Right lung (tissue), 5 donors: ENCODE data around the gene SLC5A2. TPM values are rescaled to one million over a fixed set of nuclear protein-coding genes. Genes with fewer than 3 reads are reported as not detected.
"Not testable (repeated sequence)": the region's sequence is repeated elsewhere in the genome, so short reads cannot be mapped to it uniquely, and the experiment has no call there.

Experiments
- DNase-seq, 2 donors: peaks; one replicate each; pipeline ENCODE4 v3.0.0-alpha.2; 2013
- polyA plus RNA-seq, 5 donors: library from polyadenylated mRNA; unstranded; fragments of 120-200 nt; gene quantifications; one replicate each; pipeline versions ENCODE4 v1.2.1 to v1.2.3, GENCODE V29; 2013; ENCODE audit warnings: inconsistent platforms in 1 of 5, low replicate concordance in 1 of 5; ENCODE audit not compliant: insufficient read length in 5 of 5, insufficient read depth in 1 of 5

Gene SLC5A2
- polyA plus RNA-seq, 5 donors = 8.6 to 18.9 (median 14.9) TPM

DNA sequence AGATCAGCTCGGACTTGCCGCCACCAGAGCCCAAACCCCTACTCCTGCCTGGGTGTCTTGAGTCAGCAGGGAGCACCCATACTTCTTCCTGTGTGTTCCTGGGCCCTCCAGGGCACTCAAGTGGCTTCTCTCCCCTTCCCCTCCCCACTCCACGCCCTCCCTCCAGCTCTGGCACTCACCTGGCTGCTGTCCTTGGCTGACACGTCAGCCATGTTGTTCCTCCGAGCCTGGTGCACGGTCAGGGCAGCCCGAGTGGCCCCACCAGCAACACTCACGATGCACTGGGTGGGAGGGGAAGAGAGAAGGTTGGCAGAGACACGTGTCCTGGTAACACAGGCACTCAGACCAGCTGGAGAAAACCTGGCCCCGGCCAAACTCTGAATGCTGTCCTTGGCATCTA, 13.7 kb downstream of the SLC5A2 start:
- DNase-seq = no peak

DNA sequence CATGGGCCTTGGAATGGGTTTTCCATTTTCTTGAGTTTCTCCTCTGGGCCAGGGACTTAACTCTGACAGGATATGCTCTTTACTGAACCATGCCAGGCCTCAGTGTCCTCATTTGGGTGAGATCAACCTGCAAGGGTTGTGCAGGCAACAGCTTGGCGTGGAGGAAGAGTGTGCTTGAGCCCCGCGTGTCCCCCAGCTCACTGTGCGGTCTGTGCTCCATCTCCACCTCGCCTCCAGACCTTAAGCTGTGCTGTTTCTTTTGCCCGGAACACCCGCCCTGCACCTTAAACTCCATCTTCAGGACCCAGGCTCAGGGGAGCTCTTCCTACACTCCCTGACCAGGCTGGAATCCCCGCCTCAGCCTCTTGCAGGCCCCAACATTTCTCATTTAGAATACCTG, 15.6 kb downstream of the SLC5A2 start:
- no peak for DNase-seq

DNA sequence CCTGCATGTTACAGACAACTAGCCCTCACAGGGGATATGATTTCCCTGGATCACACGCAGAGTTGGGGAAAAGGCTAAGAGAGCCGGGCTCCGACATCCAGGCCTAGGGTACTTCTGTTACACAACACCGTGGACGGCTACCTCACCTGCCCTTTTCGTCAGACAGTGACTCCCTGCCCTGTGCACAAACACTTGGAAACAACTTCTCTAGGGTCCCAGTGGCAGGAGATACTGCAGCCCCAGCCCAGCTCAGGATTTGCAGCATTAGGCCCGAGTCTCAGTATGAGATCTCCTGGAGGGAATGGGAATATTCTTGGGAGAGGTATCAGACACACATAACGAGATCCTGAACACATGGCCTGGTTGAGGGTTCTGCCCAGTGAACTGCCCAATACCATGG, 17.0 kb downstream of the SLC5A2 start:
- no peak for DNase-seq

DNA sequence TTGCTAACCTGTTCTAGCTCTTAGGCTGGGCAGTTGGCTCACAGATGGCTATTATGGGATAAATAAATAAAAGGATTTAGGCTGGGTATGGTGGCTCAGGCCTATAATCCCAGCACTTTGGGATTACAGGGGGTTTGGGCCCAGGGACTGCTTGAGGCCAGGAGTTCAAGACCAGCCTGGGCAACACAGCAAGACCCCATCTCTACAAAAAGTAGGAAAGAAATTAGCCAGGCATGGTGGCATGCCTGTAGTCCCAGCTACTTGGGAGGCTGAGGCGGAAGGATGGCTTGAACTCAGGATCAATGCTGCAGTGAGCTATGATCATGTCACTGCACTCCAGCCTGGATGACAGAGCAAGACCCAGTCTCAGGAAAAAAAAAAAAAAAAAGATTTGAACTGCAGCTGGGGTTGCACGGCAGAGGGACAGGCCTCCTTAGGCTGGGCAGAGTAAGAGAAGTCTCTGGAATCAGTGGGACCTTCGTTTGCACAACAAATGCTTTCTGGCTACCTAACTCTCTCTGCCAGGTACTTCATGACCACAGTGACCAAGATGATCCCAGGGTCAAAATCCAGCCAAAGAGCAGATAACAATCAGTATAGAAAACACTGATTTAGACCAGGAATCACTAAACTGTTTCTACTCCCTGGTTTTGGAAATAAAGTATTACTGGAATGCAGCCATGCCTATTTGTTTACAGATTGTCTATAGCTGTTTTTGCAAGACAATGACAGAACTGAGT, 18.5 kb downstream of the SLC5A2 start:
- DNase-seq = no peak

DNA sequence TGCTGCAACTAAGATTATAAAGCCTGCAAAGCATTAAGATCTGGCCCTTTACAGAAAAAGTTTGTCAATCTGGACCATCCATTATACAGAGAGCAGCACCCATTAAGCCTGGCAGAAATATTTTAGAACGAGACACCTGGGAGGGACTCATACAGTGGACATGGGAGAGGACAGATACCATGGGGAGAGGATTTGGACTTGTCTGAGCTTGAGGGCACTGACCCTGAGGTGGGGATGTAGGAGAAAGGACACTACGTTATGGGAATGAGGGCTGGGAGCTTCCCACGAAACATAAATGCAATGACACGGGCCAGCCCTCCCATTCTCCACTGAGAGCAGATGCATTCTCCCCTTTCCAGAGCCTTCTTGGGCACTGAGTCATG, 19.0 kb downstream of the SLC5A2 start:
- no peak for DNase-seq

DNA sequence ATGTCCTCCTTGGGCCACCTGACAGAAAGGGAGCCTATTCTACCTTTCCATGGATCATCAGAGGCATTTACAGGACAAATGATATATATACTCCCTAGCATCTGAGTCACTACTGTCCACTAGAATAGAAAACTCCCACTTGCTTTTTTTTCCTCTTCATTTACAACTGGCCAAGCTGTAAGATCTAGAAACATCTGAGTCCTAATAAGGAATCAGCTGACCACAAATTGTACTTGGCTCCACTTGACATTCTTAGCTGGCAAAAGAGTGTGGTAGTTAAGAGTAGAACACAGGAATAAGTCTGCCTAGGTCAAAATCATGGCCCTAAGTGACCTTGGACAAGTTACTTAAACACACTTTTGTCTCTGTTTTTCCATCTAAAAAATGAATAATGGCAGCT, 20.1 kb downstream of the SLC5A2 start:
- DNase-seq = no peak

DNA sequence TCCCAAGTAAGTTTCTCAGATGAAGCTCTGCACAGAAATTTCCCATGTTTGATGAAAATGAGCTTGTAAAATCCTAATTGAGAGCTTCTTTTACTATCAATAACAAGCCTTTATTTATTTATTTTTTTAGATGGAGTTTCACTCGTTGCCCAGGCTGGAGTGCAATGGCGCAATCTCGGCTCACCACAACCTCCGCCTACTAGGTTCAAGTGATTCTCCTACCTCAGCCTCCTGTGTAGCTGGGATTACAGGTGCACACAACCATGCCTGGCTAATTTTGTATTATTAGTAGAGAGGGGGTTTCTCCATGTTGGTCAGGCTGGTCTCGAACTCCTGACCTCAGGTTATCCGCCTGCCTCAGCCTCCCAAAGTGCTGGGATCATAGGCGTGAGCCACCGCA, 20.6 kb downstream of the SLC5A2 start:
- DNase-seq = not testable (repeated sequence)

DNA sequence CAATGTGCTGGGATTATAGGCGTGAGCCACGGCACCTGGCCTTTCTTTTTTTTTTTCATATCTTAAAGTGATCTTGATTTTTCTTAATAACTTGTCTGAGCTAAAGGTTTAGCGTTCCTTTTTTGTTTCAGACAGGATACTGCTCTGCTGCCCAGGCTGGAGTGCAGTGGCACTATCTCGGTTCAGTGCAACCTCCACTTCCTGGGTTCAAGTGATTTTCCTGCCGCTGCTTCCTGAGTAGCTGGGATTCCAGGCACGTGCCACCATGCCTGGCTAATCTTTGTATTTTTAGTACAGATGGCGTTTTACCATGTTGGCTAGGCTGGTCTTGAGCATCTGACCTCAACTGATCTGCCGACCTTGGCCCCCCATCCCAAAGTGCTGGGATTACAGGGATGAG, 21.2 kb downstream of the SLC5A2 start:
- no peak for DNase-seq

DNA sequence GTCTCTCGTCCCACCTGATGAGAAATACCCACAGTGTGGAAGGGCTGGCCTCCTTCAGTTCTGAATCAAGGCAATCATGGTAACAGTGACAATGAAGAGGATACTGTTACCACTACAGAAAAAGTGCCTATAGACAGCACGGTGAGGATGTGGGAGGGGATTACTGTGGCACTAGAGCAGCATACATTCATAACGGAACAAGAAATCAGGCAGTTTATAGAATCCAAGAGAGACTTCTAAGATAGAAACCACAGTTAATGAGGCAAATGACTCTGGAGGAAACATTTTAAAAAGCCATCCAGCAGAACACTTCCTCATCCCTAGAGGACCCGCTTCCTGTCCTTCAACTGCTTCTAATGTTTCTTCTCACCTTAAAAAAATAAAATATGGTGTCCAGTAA, 22.6 kb downstream of the SLC5A2 start:
- DNase-seq = no peak

DNA sequence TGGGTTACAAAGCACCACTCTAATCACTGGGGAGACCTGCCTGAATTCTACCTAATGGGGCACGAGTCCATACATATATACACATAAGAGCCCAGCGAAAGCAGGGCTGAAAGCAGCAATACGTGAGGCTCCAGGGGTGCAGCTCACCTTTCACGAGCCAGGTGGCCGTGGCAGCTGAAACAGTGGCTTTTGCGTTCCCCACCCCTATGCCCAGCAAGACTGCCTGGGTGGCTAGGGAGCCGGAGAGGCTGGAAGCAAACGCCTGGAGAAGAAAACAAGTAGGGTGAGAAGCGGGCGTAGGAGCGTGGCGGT, 24.6 kb downstream of the SLC5A2 start:
- DNase-seq = no peak

DNA sequence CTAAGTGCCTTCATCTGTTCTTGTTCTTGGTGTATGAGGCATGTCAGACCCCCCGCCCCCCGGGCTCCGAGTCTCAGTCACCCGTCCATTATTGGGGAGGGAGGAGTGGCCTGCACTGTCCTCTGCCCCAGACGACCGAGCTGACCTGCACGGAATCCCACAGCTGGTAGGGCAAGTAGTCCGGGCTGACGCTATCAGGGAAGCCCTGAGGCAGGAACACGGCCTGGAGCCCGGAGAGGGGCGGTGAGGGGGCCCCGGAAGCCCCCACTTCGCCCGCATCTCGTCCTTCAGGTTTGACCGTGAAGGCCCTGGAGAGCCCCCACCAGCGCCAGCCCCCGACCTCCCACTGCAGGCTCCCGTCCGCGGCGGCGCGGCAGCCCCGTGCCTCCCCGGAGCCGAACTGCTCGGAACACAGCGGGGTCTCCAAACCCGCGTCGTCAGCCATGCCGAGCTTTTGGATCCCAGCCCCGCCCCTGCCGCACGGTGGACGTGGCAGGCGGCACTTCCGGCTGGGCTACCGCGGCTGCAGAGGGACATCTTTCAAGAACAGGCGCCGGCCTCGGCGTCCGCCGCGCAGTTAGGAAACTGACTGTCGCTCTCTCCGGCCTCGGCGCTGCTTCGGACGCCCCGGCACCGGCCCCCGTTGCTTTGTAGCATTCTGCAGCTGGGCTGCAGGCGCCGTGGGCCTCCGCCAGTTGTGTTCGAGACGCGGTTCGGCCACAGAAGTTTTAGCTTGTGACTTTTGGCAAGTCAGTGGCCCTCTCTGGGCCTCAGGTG, 25.2 kb downstream of the SLC5A2 start, which contains the start of gene RUSF1:
RUSF1 (minus strand) TSS at position 463 of the 777 bp plus-strand sequence; CDS start at position 445, 18 bp downstream.
- DNase-seq = peak; percentile 90 to 91

DNA sequence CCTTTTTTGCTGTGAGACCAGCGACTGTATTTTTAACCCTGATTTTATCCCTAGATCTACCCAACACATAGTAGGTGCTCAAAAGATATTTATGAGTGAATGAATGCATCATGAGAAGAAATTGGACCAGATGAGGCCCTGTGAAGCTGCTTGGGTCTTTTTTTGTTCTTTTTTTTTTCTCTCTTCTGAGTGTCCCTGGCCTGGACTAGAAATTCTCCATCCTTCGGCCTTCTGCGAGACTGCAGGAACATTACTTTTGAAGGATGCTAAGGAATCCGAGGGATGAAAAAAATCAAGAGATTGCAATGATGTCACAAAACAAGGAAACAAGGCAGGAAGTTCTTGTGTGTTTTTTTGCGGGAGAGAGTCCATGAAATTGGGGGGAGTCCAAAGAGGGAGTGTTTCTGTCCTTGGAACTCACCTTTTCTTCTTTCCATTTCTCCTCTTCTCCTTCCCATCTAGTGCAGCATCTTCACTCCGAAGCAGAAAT, 25.8 kb downstream of the SLC5A2 start:
- no peak for DNase-seq

DNA sequence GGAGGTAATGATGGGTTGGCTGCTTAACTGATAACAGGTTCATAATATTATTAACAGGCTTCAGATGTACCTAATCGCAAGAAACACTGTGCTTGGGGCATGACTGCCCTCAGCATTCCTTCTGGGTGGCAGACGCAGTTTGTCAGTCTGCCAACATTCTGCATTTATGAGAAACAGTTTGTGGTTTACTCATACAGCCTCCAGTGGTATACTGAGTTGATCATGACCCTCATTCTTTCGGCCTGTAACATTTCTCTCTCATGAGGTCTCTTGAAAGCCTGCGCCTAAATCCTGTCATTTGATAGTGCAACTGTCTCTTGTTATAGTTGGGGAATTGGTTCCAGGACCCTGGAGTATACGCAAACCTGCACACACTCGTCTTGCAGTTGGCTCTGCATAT, 30.2 kb downstream of the SLC5A2 start:
- DNase-seq = no peak

DNA sequence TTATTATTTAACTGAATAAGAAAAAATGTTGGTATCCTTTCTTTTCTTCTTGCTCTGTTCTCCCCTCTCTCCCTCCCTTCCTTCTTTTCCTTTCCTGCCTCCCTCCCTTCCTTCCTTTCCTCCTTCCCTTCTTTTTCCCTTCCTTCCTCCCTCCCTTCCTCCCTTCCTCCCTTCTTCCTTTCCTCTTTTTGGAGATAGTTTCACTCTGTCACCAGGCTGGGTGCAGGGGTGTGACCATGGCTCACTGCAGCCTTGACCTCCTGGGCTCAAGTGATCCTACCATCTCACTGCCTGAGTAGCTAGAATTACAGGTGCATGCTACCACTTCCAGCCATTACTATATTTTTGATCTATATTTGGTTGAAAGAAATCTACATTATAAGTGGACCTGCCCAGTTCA, 31.0 kb downstream of the SLC5A2 start:
- DNase-seq = no peak

DNA sequence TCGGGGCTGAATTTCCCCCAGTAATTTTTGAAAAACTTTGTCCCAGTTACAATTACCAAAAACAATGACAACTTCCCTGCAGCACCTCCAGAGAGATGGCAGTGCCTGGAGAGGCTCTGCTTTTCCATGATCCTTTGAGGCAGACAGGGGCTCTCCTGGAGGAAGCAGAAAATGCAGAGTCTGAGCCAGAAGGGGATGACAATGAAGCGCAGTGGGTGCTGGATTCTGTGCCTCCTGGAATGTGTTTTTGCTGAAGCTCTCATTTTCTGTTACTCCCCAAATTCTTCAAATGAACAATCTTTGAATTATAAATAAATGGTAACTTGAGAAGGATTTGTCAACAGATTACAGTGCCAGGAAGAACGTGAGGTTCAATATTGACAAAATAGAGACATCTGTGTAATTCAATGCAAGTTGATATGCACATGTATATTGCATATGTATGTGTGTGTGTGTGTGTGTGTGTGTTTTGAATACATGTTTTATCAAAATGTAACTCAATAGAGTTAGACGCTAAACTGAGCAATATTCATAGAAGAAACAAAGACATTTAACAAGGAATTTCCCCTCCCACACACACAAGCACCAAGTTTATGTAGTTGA, 35.0 kb downstream of the SLC5A2 start:
- no peak for DNase-seq

DNA sequence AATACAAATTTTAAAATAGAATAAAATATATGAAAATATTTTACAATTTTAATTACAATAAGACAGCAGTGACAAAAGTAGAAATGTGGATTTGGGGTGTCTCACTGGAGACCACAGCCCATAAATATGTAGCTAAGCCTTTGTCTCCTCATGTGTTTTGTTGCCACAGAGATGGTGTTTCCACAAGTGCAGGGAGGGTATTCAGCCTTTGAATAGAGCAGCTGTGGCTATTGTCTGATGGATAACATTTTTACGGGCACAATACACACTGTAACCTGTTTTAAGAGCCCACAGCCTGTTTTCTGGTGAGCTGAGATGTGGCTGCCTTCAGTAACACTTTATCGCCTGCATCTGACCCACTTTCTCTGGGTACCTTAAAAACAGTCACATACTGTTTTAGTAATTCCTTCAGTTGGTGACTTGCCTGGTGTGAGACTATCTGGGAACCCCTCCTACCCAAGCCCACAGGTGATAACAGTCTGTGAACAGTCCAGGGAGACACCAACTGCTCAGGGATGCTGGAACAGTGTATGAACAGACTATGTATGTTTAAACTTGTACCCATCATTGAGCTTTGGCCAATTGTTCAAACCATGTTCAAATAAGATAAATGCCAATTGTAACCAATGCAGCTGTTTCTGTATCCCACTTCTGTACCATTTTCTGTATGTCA, 37.0 kb downstream of the SLC5A2 start:
- no peak for DNase-seq

DNA sequence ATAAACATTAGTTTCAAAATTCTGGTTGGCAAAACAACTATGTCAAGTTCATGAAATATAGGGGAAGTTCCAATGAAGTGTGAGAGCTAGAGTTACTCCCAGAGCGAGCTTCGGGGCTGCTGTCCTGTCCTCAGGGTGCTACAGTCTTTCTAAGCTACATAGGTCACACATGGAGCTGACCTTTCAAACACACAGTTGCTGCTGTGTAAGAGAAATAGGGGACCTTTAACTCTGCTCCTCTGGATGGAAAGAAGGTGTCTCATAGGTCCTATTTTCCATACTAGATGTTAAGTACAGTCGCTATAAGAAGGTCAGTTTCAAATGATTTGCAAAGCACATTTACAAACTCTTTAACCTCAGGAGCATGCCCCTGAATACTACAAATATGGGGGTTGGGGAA, 38.4 kb downstream of the SLC5A2 start:
- no peak for DNase-seq

DNA sequence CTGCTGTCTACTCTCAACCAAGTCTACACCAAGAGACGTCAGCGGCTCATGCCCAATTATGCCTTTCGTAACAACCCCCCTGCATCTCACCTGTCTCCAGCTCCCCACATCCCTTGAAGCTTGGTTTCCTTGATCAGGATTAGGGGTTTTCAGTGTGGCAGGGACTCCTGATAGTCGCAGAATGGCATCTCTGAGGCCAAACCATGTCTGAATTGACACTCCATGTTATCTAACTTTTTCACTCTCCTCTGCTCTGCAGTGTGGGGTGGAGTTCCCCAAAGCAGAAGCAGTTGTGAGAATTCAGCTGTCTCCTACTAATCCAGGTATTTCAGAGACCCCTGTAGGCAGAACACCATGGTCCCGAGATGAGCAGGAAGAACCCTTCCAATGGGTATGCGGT, 39.1 kb downstream of the SLC5A2 start:
- DNase-seq = no peak

DNA sequence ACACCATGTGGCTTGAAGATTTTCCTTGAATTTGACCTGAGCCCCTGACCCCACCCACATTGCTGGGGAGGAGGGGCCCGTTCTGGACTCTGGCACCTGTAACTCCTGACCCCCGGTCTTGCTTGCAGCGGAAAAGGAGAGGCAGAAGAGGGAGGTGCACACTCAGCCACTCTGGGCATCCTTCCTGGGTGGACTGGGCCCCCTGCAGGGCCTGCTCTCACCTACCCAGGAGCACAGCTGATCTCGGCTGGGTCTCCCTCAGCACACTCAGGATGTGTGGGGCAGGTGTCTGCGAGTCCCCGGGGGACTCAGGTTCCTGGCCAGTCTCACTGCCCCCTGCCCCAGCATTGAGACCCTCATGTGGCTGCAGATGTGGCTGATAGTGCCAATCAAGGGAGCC, 40.8 kb downstream of the SLC5A2 start:
- not testable (repeated sequence) for DNase-seq

DNA sequence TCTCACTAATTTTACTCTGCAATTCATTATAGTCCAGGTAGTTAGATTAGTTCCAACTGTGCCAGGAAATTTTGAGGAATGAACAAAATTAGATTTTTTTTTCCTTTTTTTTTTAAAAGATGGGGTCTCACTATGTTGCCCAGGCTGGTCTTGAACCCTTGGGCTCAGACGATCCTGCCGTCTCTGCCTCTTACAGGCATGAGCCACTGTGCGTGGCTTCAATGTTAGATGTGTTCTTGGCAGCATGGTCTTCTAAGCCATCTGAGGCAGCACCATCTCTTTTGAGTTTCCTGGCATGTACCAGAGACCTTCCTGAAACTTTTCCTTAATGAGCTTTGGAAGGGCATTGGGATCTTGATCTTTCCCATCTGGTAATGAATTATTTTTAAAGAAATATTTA, 42.2 kb downstream of the SLC5A2 start:
- DNase-seq = no peak

DNA sequence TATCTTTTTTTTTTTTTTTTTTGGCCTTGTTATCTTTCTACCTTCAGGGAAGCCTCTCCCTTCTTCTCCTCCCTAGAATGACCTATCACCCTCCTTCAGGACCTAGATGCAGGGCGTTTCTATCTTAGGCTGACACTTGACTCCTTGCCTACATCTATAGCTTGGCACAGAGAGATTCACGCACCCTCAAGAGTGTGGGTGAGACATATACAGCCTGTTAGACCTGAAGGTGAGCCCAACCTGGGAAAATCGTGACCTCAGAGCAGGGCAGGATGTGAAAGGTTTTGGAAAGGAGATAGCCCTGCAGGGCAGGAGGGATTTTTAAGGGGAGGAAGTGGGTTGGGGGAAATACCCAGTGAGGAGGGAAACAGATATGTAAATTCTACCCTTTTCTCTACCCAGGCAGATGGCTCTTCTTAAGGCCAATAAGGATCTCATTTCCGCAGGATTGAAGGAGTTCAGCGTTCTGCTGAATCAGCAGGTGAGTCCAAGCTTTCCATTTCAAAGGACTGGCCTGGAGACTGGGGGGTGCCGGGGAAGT, 44.9 kb downstream of the SLC5A2 start, which contains the start of gene AHSP:
AHSP (plus strand) TSS at position 167 of the 541 bp plus-strand sequence; CDS start at position 407, 240 bp downstream.
- no peak for DNase-seq
